Measurements from ENCODE around the gene MRC2.

The MRC2 gene

DNA sequence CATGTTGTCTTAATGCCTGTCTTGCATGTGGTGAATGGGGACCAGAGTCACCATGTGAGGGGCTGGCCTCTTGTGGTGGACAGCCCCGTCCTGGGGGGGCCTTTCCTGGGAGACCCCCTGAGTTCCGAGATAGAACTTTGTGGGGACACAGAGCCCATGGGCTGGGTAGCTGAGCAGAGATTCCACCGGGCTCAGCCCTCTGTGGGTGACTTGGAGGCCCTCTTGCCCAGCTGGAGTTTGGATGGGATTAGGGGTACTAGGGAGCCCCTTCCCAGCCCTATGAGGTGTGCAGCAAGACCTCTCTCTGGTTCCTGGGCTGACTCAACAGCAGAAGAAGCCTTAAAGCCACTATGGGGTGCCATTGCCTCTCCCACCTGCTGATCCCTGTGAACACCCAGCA is 38.1 kb downstream of the MRC2 start:
- no peak for ATAC-seq
- TF ChIP-seq GLIS3 (CRISPR knock-in tag; IDR thresholded peaks at IDR 0.05) = no peak

DNA sequence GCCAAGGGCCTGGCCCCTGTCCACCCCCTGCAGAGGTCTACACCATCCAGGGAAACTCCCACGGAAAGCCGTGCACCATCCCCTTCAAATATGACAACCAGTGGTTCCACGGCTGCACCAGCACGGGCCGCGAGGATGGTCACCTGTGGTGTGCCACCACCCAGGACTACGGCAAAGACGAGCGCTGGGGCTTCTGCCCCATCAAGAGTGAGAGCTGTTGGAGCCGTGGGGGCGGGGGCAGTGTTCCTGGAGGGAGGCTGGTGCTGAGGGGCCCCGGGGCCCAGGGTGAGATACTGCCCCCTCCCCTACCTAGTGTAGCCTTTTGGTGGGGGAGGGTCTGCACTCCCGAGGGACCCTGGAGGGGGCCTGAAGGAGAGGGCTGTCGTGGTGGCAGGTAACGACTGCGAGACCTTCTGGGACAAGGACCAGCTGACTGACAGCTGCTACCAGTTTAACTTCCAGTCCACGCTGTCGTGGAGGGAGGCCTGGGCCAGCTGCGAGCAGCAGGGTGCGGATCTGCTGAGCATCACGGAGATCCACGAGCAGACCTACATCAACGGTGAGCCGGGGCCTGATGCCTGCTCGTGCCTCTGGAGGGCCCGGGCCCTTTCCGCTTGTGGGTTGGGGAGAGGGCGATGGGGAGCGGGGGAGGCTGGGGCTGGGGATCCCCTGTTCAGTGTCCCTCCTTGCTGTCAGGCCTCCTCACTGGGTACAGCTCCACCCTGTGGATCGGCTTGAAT is 38.8 kb downstream of the MRC2 start:
- no peak for ATAC-seq

DNA sequence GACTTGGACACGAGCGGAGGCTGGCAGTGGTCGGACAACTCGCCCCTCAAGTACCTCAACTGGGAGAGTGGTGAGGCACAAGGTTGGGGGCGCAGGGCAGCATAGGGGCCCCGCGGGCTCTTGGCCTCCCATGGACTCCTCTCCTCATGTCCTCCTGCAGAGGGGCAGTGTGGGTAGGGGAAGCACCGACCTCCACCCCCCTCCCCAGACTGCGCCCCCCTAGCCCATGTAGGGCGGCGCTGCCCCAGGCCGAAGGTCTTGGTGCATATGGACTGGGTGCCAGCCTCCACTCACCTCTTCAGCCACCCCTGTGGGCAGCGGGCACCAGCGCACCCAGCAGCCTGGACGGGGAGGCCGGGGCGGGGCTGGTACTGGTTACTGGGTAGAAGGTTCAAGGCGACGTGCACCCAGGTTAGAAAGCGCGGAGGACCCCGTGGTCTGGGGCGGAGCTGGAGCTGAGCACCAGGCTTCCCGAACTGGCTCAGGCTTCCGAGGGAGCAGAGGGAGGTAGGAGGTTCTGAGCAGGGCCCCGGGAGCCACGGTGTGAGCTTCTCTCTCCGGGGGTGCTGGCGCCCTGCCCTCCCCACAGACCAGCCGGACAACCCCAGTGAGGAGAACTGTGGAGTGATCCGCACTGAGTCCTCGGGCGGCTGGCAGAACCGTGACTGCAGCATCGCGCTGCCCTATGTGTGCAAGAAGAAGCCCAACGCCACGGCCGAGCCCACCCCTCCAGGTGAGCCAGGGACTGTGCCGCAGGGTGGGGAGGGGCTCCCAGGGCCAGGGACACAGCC is 39.5 kb downstream of the MRC2 start:
- TF ChIP-seq ESRRG (CRISPR knock-in tag; IDR thresholded peaks at IDR 0.05) = no peak
- TF ChIP-seq ZNF565 (CRISPR knock-in tag; conservative IDR thresholded peaks at IDR 0.05; ENCODE audit: low read depth) = no peak
- TF ChIP-seq, protein P1, sequence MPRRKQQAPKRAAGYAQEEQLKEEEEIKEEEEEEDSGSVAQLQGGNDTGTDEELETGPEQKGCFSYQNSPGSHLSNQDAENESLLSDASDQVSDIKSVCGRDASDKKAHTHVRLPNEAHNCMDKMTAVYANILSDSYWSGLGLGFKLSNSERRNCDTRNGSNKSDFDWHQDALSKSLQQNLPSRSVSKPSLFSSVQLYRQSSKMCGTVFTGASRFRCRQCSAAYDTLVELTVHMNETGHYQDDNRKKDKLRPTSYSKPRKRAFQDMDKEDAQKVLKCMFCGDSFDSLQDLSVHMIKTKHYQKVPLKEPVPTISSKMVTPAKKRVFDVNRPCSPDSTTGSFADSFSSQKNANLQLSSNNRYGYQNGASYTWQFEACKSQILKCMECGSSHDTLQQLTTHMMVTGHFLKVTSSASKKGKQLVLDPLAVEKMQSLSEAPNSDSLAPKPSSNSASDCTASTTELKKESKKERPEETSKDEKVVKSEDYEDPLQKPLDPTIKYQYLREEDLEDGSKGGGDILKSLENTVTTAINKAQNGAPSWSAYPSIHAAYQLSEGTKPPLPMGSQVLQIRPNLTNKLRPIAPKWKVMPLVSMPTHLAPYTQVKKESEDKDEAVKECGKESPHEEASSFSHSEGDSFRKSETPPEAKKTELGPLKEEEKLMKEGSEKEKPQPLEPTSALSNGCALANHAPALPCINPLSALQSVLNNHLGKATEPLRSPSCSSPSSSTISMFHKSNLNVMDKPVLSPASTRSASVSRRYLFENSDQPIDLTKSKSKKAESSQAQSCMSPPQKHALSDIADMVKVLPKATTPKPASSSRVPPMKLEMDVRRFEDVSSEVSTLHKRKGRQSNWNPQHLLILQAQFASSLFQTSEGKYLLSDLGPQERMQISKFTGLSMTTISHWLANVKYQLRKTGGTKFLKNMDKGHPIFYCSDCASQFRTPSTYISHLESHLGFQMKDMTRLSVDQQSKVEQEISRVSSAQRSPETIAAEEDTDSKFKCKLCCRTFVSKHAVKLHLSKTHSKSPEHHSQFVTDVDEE (CRISPR knock-in tag; IDR thresholded peaks at IDR 0.05) = no peak
- TF ChIP-seq ZFP30 (CRISPR knock-in tag; IDR thresholded peaks at IDR 0.05) = no peak
- TF ChIP-seq BACH2 (CRISPR knock-in tag; IDR thresholded peaks at IDR 0.05; ENCODE audit: borderline replicate concordance) = no peak
- TF ChIP-seq RARB (CRISPR knock-in tag; IDR thresholded peaks at IDR 0.05) = no peak
- TF ChIP-seq, protein P2, sequence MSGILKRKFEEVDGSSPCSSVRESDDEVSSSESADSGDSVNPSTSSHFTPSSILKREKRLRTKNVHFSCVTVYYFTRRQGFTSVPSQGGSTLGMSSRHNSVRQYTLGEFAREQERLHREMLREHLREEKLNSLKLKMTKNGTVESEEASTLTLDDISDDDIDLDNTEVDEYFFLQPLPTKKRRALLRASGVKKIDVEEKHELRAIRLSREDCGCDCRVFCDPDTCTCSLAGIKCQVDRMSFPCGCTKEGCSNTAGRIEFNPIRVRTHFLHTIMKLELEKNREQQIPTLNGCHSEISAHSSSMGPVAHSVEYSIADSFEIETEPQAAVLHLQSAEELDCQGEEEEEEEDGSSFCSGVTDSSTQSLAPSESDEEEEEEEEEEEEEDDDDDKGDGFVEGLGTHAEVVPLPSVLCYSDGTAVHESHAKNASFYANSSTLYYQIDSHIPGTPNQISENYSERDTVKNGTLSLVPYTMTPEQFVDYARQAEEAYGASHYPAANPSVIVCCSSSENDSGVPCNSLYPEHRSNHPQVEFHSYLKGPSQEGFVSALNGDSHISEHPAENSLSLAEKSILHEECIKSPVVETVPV (CRISPR knock-in tag; IDR thresholded peaks at IDR 0.05) = no peak
- no peak for TF ChIP-seq ZNF70 (CRISPR knock-in tag; IDR thresholded peaks at IDR 0.05)
- TF ChIP-seq, protein P3, sequence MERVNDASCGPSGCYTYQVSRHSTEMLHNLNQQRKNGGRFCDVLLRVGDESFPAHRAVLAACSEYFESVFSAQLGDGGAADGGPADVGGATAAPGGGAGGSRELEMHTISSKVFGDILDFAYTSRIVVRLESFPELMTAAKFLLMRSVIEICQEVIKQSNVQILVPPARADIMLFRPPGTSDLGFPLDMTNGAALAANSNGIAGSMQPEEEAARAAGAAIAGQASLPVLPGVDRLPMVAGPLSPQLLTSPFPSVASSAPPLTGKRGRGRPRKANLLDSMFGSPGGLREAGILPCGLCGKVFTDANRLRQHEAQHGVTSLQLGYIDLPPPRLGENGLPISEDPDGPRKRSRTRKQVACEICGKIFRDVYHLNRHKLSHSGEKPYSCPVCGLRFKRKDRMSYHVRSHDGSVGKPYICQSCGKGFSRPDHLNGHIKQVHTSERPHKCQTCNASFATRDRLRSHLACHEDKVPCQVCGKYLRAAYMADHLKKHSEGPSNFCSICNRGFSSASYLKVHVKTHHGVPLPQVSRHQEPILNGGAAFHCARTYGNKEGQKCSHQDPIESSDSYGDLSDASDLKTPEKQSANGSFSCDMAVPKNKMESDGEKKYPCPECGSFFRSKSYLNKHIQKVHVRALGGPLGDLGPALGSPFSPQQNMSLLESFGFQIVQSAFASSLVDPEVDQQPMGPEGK (CRISPR knock-in tag; IDR thresholded peaks at IDR 0.05; ENCODE audit: borderline replicate concordance) = no peak

More for the DNA sequence above, 38.8 kb downstream of the MRC2 start:
- TF ChIP-seq, protein P2 (CRISPR knock-in tag; IDR thresholded peaks at IDR 0.05) = no peak
- TF ChIP-seq ZC3H10 (CRISPR knock-in tag; IDR thresholded peaks at IDR 0.05) = no peak
- TF ChIP-seq SNAI2 (CRISPR knock-in tag; IDR thresholded peaks at IDR 0.05) = no peak
- TF ChIP-seq GLIS3 (CRISPR knock-in tag; IDR thresholded peaks at IDR 0.05) = no peak

DNA sequence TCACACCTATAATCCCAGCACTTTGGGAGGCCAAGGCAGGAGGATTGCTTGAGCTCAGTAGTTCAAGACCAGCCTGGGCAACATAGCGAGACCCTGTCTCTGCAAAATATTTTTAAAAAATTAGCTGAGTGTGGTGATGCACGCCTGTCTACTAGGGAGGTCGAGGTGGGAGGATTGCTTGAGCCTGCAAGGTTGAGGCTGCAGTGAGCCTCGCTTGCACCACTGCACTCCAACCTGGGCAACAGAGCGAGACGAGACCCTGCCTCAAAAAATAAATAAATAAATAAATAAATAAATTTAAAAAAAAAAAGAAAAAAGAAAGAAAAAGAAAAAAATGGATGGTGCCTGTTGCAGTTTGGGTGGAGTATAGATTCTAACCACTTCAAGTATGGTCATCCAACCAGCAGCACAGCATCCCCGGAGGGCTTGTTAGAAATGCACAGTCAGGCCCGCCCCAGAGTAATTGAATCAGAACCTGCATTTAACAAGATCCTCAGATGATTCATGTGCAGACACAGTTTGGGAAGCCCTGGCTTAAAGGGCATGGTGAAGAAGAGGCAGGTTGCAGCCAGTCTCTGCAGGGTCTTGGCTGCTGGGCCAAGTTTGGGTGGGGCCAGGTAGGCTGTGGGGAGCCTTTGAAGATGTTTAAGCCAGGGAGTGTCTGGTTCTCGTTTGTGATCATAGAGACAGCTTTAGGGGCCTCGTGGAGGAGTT is 40.8 kb downstream of the MRC2 start:
- ATAC-seq = peak; percentile 41
- TF ChIP-seq ZC3H10 (CRISPR knock-in tag; IDR thresholded peaks at IDR 0.05) (no peak), BACH2 (CRISPR knock-in tag; IDR thresholded peaks at IDR 0.05; ENCODE audit: borderline replicate concordance) (no peak), TCF4 (CRISPR knock-in tag; IDR thresholded peaks at IDR 0.05; ENCODE audit: borderline replicate concordance) (no peak)

More for the DNA sequence above, 39.5 kb downstream of the MRC2 start:
- ATAC-seq = no peak

DNA sequence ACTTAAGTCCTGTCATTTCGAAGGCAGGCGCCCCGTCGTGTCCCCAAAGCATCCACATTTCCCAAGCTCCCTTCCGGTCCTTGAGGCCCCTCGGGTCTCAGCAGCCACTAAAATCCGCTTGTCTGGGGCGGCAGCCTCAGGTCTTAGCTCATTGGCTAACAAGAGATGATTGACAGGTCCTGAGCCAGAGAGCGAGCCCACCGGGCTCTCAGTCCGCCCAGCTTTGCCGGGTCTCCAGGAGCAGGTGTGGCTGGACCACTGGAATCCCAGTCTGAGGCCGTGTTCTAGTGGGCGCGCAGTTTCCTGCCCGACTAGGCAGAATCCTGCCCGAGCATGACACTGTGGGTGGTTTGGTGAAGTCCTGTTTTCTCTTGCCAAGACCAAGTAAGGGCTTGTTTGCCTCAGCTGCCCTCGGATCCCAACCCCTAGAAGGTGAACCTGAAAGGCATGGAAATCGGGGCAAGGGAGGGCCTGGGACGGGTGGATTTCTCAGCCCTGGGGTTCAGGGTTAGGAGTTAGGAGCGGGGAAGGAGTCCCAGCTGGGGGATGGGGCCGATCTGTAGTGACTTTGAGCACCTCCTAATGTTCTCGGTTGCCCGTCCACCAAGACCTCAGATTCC is 42.8 kb downstream of the MRC2 start:
- no peak for ATAC-seq

More for the DNA sequence above, 42.8 kb downstream of the MRC2 start:
- TF ChIP-seq, protein P2 (CRISPR knock-in tag; IDR thresholded peaks at IDR 0.05) = no peak
- no peak for TF ChIP-seq ZNF565 (CRISPR knock-in tag; conservative IDR thresholded peaks at IDR 0.05; ENCODE audit: low read depth)
- no peak for TF ChIP-seq PPARA (CRISPR knock-in tag; IDR thresholded peaks at IDR 0.05; ENCODE audit: borderline replicate concordance)
- no peak for TF ChIP-seq BACH2 (CRISPR knock-in tag; IDR thresholded peaks at IDR 0.05; ENCODE audit: borderline replicate concordance)
- TF ChIP-seq, protein P1 (CRISPR knock-in tag; IDR thresholded peaks at IDR 0.05) = no peak
- TF ChIP-seq ZNF70 (CRISPR knock-in tag; IDR thresholded peaks at IDR 0.05) = no peak
- TF ChIP-seq ZFP30 (CRISPR knock-in tag; IDR thresholded peaks at IDR 0.05) = no peak

Data from SK-N-SH treated with all-trans-retinoic acid at 6 μM for 48 hours (cell line).